GM19239 (cell line): ENCODE measurements around the gene SYT14.
"Not testable (repeated sequence)": the region's sequence is repeated elsewhere in the genome, so short reads cannot be mapped to it uniquely, and the experiment has no call there.

ENCODE experiments used
- DNase-seq: peaks from one replicate; pipeline ENCODE4 v3.0.0; 2011; ENCODE audit warnings: low spot score; ENCODE audit not compliant: insufficient read length
- FAIRE-seq: peaks from 2 replicates; lab custom pipeline; 2011; peaks lifted over from hg19 to GRCh38; lab: Jason Lieb, UNC

SYT14 gene

GRCh38 chr1:210021145-210021860 lies 83.3 kb downstream of the SYT14 start:
- DNase-seq (no peak), FAIRE-seq (no peak)

GRCh38 chr1:210022044-210022443 lies 84.0 kb downstream of the SYT14 start:
- no peak for FAIRE-seq
- DNase-seq: no peak

- DNase-seq (no peak), FAIRE-seq (no peak)
Measured at GRCh38 chr1:210024282-210024681, 86.3 kb downstream of the SYT14 start.

- FAIRE-seq: no peak
Measured at GRCh38 chr1:210024996-210025395, 87.0 kb downstream of the SYT14 start.

GRCh38 chr1:210025870-210026269 lies 87.9 kb downstream of the SYT14 start:
- no peak for FAIRE-seq
- DNase-seq: no peak

More at GRCh38 chr1:210024996-210025395, 87.0 kb downstream of the SYT14 start:
- no peak for DNase-seq

- FAIRE-seq (no peak), DNase-seq (no peak)
Measured at GRCh38 chr1:210027994-210028393, 90.0 kb downstream of the SYT14 start.

- no peak for DNase-seq
- FAIRE-seq: no peak
Measured at GRCh38 chr1:210031473-210031872, 93.5 kb downstream of the SYT14 start.

- no peak for DNase-seq
- FAIRE-seq: no peak
Measured at GRCh38 chr1:210043058-210043457, 105.0 kb downstream of the SYT14 start.

GRCh38 chr1:210049616-210050015 lies 111.6 kb downstream of the SYT14 start:
- no peak for FAIRE-seq
- no peak for DNase-seq

GRCh38 chr1:210050491-210050890 lies 112.5 kb downstream of the SYT14 start:
- not testable (repeated sequence) for DNase-seq, FAIRE-seq

- FAIRE-seq (no peak), DNase-seq (no peak)
Measured at GRCh38 chr1:210053126-210053525, 115.1 kb downstream of the SYT14 start.

GRCh38 chr1:210057593-210057992 lies 119.6 kb downstream of the SYT14 start:
- FAIRE-seq: no peak
- DNase-seq: no peak

- no peak for FAIRE-seq
- no peak for DNase-seq
Measured at GRCh38 chr1:210061992-210062391, 124.0 kb downstream of the SYT14 start.

GRCh38 chr1:210070531-210070930 lies 132.5 kb downstream of the SYT14 start:
- FAIRE-seq (no peak), DNase-seq (no peak)

GRCh38 chr1:210072129-210072528 lies 134.1 kb downstream of the SYT14 start:
- no peak for DNase-seq

GRCh38 chr1:210072896-210073504 lies 135.0 kb downstream of the SYT14 start:
- FAIRE-seq: no peak
- no peak for DNase-seq

More at GRCh38 chr1:210072129-210072528, 134.1 kb downstream of the SYT14 start:
- FAIRE-seq: no peak

GRCh38 chr1:210074904-210075303 lies 136.9 kb downstream of the SYT14 start:
- DNase-seq: no peak
- FAIRE-seq: no peak

- no peak for DNase-seq
- FAIRE-seq: no peak
Measured at GRCh38 chr1:210076620-210077019, 138.6 kb downstream of the SYT14 start.

GRCh38 chr1:210081494-210081893 lies 143.5 kb downstream of the SYT14 start:
- DNase-seq (no peak), FAIRE-seq (no peak)

- no peak for FAIRE-seq
- DNase-seq: no peak
Measured at GRCh38 chr1:210085359-210085758, 147.3 kb downstream of the SYT14 start.

- DNase-seq (no peak), FAIRE-seq (no peak)
Measured at GRCh38 chr1:210087058-210087457, 149.0 kb downstream of the SYT14 start.

- DNase-seq (no peak), FAIRE-seq (no peak)
Measured at GRCh38 chr1:210089855-210090254, 151.8 kb downstream of the SYT14 start.
